Measurements from ENCODE around the gene LRIT3.

Gene LRIT3

GRCh38 chr4:109902559-109903251 is 54.8 kb downstream of the LRIT3 start:
- Histone ChIP-seq H3K27ac (replicated peaks) (no peak overlapping the region), H3K27me3 (ENCODE audit: insufficient read depth, poor library complexity, severe bottlenecking) (no peaks in the 10 kb centered on the region), H3K4me3 (replicated peaks; ENCODE audit: insufficient read depth, low read length) (no peak overlapping the region)
- TF ChIP-seq CTCF (IDR thresholded peaks at IDR 0.05; ENCODE audit: insufficient read depth, low read length) = no peak
- no peak for DNase-seq (ENCODE audit: low read depth in 1 of 2, low spot score in 1 of 2)

DNA sequence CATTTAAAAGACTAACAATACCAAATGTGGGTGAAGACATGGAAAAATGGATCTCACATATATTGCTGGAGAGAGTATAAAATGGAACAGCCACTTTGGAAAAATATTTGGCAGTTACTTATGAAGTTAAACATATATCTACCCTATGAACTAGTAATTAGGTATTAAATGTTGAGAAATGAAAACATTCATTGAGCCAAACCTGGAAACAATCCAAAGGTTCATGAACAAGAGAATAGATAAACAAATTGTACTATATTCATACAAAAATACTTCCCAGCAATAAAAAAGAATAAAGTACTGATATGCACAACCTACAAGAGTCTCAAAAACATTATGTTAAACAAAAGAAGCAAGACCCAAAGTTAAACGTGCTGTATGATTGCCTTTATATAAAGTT is 60.8 kb downstream of the LRIT3 start:
- Histone ChIP-seq H3K4me3 (replicated peaks; ENCODE audit: insufficient read depth, low read length) (no peak overlapping the region), H3K27me3 (ENCODE audit: insufficient read depth, poor library complexity, severe bottlenecking) (no peaks in the 10 kb centered on the region), H3K27ac (replicated peaks) (no peak overlapping the region)
- TF ChIP-seq GABPA (IDR thresholded peaks at IDR 0.05; ENCODE audit: low read depth) (no peak), CTCF (IDR thresholded peaks at IDR 0.05; ENCODE audit: insufficient read depth, low read length) (no peak), POLR2AphosphoS5 (IDR thresholded peaks at IDR 0.05; ENCODE audit: low read depth) (no peak), SPI1 (IDR thresholded peaks at IDR 0.05; ENCODE audit: borderline replicate concordance, low read depth) (no peak)
- TF ChIP-seq, protein P1, sequence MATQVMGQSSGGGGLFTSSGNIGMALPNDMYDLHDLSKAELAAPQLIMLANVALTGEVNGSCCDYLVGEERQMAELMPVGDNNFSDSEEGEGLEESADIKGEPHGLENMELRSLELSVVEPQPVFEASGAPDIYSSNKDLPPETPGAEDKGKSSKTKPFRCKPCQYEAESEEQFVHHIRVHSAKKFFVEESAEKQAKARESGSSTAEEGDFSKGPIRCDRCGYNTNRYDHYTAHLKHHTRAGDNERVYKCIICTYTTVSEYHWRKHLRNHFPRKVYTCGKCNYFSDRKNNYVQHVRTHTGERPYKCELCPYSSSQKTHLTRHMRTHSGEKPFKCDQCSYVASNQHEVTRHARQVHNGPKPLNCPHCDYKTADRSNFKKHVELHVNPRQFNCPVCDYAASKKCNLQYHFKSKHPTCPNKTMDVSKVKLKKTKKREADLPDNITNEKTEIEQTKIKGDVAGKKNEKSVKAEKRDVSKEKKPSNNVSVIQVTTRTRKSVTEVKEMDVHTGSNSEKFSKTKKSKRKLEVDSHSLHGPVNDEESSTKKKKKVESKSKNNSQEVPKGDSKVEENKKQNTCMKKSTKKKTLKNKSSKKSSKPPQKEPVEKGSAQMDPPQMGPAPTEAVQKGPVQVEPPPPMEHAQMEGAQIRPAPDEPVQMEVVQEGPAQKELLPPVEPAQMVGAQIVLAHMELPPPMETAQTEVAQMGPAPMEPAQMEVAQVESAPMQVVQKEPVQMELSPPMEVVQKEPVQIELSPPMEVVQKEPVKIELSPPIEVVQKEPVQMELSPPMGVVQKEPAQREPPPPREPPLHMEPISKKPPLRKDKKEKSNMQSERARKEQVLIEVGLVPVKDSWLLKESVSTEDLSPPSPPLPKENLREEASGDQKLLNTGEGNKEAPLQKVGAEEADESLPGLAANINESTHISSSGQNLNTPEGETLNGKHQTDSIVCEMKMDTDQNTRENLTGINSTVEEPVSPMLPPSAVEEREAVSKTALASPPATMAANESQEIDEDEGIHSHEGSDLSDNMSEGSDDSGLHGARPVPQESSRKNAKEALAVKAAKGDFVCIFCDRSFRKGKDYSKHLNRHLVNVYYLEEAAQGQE (IDR thresholded peaks at IDR 0.05; ENCODE audit: insufficient replicate concordance, low read depth) = no peak
- no peak for DNase-seq (ENCODE audit: low read depth in 1 of 2, low spot score in 1 of 2)

DNA sequence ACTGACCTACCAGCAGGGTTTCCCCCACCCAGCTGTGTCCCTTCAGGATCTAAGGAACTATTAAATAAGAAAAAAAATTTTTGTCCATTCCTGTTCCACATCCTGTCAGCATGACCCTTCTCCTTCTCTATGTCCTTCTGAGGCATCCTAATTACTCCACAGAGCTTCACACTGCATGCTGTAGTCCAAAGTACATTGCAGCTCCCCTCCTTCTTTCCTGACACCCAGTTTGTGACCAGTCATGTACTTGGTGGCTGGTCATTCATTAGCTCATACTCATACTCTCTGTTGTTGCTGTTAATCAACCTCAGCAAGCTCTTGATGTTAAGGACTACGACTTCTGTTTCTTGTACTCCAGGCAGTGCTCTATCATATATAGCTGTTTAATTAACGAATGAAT is 62.3 kb downstream of the LRIT3 start:
- no peak overlapping the region for H3K4me3 ChIP-seq (replicated peaks; ENCODE audit: insufficient read depth, low read length)
- H3K27me3 ChIP-seq (ENCODE audit: insufficient read depth, poor library complexity, severe bottlenecking) = no peaks in the 10 kb centered on the region
- TF ChIP-seq, protein P1 (IDR thresholded peaks at IDR 0.05; ENCODE audit: insufficient replicate concordance, low read depth) = no peak
- TF ChIP-seq POLR2AphosphoS5 (IDR thresholded peaks at IDR 0.05; ENCODE audit: low read depth) (no peak), SPI1 (IDR thresholded peaks at IDR 0.05; ENCODE audit: borderline replicate concordance, low read depth) (no peak), CTCF (IDR thresholded peaks at IDR 0.05; ENCODE audit: insufficient read depth, low read length) (no peak), GABPA (IDR thresholded peaks at IDR 0.05; ENCODE audit: low read depth) (no peak)
- DNase-seq (ENCODE audit: low read depth in 1 of 2, low spot score in 1 of 2) = no peak
- H3K27ac ChIP-seq (replicated peaks) = no peak overlapping the region
